ENCODE results near the gene MUSTN1.

The MUSTN1 gene

GRCh38 chr3:52838561-52839267 is 3.9 kb upstream of the MUSTN1 start:
- DNase-seq (ENCODE audit: low read depth) = no peak
- no peak for TF ChIP-seq CTCF (IDR thresholded peaks at IDR 0.05; ENCODE audit: low read length, missing control alignments)
- no peak overlapping the region for H3K4me3 ChIP-seq (replicated peaks; ENCODE audit: low read depth, low read length)

- no peak overlapping the region for H3K4me3 ChIP-seq (replicated peaks; ENCODE audit: low read depth, low read length)
- no peak for TF ChIP-seq CTCF (IDR thresholded peaks at IDR 0.05; ENCODE audit: low read length, missing control alignments)
- DNase-seq (ENCODE audit: low read depth) = no peak
Observed at GRCh38 chr3:52836986-52837385, 2.2 kb upstream of the MUSTN1 start.

GRCh38 chr3:52836471-52836845 is 1.6 kb upstream of the MUSTN1 start:
- H3K4me3 ChIP-seq (replicated peaks; ENCODE audit: low read depth, low read length) = no peak overlapping the region
- DNase-seq (ENCODE audit: low read depth) = no peak
- TF ChIP-seq CTCF (IDR thresholded peaks at IDR 0.05; ENCODE audit: low read length, missing control alignments) = no peak

- TF ChIP-seq CTCF (IDR thresholded peaks at IDR 0.05; ENCODE audit: low read length, missing control alignments) = no peak
- DNase-seq (ENCODE audit: low read depth) = no peak
- no peak overlapping the region for H3K4me3 ChIP-seq (replicated peaks; ENCODE audit: low read depth, low read length)
Observed at GRCh38 chr3:52835766-52836470, 1.1 kb upstream of the MUSTN1 start.

GRCh38 chr3:52833202-52833601 is 1.6 kb downstream of the MUSTN1 start:
- no peak for TF ChIP-seq CTCF (IDR thresholded peaks at IDR 0.05; ENCODE audit: low read length, missing control alignments)
- no peak for DNase-seq (ENCODE audit: low read depth)
- no peak overlapping the region for H3K4me3 ChIP-seq (replicated peaks; ENCODE audit: low read depth, low read length)

- no peak for TF ChIP-seq CTCF (IDR thresholded peaks at IDR 0.05; ENCODE audit: low read length, missing control alignments)
- DNase-seq (ENCODE audit: low read depth) = peak; percentile 70
- H3K4me3 ChIP-seq (replicated peaks; ENCODE audit: low read depth, low read length) = no peak overlapping the region
Observed at GRCh38 chr3:52831500-52832301, 3.1 kb downstream of the MUSTN1 start.
